Stimulated activated CD4-positive, alpha-beta T cell treated with anti-CD3 and anti-CD28 coated beads, Interleukin-15, amount 100 ng/mL, for 48 hours (primary cell): Measurements from ENCODE around the gene VMO1.

Experiments used
- DNase-seq, 2 donors: peaks; one replicate each; pipeline ENCODE4 v3.0.0-alpha.2; 2020; ENCODE audit warnings: low read depth in 2 of 2

Gene VMO1

GRCh38 chr17:4800462-4801196 lies 14.5 kb upstream of the VMO1 start:
- DNase-seq = no peak

- no peak for DNase-seq
Measured at GRCh38 chr17:4796552-4796920, 10.4 kb upstream of the VMO1 start.

GRCh38 chr17:4795168-4795567 lies 9.0 kb upstream of the VMO1 start:
- DNase-seq = no peak

DNA sequence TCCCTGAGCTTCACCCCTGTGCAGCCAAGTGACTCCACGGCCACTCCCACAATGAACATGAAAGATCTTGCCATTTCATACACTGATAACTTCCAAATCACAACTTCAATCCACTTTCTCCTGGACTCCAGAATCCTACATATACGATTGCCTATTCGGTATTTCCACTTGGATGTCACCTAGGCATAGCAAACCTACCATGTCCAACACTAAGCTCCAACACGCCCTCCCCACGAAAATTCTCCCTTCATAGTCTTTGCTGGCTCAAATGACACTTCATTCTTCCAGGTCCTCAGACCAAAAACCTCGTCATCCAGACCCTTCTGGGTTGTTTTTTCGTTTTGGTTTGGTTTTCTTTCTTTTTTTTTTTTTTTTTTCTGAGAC lies 4.5 kb upstream of the VMO1 start:
- no peak for DNase-seq

GRCh38 chr17:4789951-4790704 lies 4.0 kb upstream of the VMO1 start:
- DNase-seq = peak; percentile 67 to 78

- DNase-seq = no peak
Measured at GRCh38 chr17:4789701-4789950, 3.5 kb upstream of the VMO1 start.

DNA sequence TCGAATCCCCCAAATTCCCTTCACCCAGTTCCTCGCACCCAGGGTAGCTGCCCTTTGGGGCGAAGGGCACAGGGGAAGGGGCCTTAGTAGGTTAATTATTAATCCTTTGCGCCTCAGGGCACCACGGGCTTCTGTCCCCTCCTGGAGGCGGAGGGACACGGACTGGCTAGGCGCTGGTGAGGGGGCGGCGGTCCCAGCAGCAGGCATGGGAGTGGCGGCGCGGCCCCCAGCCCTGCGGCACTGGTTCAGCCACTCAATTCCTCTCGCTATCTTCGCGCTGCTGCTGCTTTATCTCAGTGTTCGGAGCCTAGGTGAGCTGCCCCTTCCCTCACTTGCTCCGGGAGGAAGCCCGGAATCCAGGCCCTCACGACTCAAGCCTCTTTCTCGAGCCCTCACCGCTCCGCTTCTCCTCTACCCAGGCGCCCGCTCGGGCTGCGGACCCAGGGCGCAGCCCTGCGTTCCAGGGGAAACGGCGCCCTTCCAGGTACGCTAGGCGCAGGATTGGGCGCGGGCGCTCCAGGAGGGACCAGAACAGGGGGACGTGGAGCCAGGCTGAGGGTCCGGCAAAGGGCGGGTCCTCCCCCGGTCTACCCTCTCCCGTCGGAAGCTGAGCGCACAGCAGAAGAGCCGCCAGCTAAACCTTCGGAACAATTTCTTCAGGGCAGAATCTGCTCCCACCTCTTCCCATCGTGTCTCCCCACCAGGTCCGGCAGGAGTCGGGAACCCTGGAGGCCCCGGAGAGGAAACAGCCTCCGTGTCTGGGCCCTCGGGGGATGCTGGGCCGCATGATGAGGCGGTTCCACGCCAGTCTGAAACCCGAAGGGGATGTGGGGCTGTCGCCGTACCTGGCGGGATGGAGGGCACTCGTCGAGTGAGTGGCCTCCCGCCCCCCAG lies 2.9 kb upstream of the VMO1 start, which contains the start of gene GLTPD2:
GLTPD2 (plus strand) TSS at position 158 of the 894 bp plus-strand sequence; CDS start at position 206, 48 bp downstream.
- no peak for DNase-seq

DNA sequence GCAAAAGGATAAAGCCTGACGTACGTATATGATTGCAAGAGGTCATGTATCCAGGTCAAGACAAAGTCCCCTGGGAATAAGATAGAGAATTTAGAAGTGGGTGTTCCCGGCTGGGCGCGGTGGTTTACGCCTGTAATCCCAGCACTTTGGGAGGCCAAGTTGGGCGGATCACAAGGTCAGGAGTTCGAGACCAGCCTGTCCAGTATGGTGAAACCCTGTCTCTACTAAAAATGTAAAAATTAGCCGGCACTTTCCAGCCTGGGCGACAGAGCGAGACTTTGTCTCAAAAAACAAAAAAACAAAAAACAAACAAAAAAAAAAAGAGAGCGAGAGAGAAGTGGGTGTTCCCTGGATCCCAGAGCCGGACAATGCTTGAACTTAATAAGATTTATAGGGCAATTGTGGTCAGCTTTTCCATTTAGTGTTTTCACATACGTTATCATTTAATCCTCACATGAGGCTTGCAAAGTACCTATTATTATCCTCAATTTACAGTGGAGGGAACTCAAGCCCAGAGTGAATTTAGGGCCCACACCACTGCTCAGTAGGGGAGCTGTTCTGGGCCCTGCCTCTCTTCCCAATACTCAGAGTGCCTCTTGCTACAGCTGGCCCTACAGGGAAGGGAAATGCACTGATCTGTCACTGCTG lies 2.1 kb upstream of the VMO1 start:
- no peak for DNase-seq

GRCh38 chr17:4786516-4786915 lies 352 bp upstream of the VMO1 start:
- no peak for DNase-seq

- DNase-seq = no peak
Measured at GRCh38 chr17:4785311-4786105, 656 bp downstream of the VMO1 start.

DNA sequence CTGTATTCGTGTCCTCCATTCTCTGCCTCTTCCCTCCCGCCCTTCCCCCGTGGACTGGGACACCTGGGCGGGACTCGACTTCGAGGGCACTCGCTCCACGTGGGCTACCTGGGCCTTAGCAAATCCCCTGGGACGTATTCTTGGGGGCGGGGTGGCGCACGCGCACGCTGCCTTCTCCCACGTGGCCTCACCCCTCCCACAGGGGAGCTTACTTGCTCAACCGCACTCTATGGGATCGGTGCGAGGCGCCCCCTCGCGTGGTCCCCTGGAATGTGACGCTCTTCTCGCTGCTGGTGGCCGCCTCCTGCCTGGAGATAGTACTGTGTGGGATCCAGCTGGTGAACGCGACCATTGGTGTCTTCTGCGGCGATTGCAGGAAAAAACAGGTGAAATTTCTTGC lies 3.5 kb downstream of the VMO1 start:
- no peak for DNase-seq

GRCh38 chr17:4780325-4780955 lies 5.7 kb downstream of the VMO1 start:
- DNase-seq = no peak

GRCh38 chr17:4777969-4778760 lies 8.0 kb downstream of the VMO1 start:
- DNase-seq = no peak

DNA sequence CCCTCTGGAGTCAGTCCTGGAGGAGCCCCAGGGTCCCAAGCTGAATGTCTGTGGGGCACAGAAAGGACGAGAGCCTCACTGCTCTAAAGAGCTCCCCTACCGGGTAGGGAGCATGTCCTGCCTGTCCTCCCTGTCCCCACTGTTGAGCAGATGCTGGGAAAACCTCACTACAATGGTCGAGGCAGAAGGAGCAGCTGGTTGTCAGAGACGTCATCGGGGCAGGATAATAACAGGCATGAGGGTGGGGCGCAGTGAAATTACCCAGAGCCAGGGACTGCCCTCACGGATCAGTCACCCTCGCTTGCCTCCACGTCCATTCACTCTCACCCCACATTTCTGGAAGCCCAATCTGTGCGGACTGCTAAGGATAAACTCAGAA lies 13.9 kb downstream of the VMO1 start:
- no peak for DNase-seq

DNA sequence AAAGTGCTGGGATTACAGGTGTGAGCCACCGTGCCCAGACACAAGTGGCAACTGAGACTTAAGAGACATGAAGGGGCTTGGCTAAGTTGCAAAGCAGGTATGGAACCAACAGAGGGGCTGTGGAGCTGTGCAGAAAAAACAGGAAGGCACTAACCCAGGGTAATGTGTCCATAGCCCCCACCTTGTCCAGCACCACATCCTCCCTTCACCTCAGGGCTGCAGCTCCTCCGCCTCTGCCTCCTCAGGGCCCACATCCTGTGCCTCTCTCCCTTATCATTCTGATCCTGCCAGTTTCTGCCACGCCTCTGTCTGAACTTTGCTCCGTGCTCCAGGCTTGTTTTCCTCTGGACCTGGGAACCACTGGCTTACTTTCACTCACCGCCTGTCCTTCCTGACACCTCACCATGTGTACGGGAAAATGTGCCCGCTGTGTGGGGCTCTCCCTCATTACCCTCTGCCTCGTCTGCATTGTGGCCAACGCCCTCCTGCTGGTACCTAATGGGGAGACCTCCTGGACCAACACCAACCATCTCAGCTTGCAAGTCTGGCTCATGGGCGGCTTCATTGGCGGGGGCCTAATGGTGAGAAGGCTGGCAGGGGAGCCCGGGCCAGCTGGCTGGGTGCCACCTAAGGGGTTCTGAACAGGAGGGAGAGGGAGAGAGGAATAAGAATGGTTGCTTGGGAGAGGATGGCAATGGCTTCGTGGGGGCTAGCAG lies 14.5 kb downstream of the VMO1 start, which contains the start of gene TM4SF5:
TM4SF5 (plus strand) TSS at position 368 of the 716 bp plus-strand sequence; CDS start at position 405, 37 bp downstream.
- no peak for DNase-seq

DNA sequence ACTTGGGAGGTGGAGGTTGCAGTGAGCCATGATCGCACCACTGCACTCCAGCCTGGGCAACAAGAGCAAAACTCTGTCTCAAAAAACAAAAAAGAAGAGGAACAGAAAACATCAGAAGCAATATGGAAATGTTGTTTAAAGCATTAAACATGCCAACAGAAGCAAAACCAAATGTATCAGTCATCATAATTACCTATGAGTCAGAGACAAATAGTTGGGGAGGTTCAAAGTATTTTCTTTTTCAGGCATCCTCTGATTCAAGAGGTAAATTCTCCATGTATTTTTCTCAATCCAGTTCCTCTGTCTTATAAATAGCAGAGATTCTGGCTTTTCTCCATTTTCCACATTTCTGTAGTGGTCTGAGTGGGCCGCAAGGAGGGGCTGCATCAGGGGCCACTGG lies 16.5 kb downstream of the VMO1 start:
- DNase-seq = no peak

DNA sequence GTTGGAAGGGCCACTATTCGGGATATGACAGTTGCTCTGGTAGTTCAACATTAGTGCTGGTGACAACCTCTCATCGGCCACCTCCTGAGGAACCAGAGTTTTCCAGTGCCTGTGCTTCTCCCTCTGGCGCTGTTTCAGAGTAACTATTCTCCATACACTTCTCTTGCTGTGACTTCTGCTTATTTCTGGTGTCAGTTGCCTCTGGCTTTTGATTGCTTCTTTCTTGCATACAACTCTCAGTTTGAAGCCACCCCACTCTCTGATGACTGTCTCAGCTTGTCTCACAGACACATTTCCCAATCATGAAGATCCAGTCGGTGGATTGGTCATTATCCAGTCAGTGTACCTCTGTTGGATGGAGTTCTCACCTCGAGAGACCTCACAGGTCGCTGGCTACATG lies 17.9 kb downstream of the VMO1 start:
- no peak for DNase-seq

GRCh38 chr17:4766723-4767122 lies 19.4 kb downstream of the VMO1 start:
- DNase-seq = no peak

DNA sequence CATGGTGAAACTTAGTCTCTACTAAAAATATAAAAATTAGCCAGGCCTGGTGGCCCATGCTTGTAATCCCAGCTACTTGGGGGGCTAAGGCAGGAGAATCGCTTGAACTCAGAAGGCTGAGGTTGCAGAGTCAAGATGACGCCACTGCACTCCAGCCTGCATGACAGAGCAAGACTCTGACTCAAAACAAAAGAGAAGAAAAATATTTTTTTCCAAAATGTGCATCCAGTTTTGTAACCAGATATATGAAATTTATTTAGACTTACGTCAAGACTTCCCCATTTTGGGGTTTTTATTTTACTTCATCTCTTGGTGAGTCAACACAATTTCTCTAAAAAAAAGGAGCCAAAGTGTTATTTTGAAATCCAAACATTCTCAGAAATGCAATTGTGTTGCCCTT lies 20.0 kb downstream of the VMO1 start:
- no peak for DNase-seq
